Uterus (tissue), 2 donors: ENCODE results near the gene PPP1R14D.

Experiments used
- CTCF ChIP-seq, 4 experiments: fragments of 200-600 bp in 2 of 4; fragments of 450-650 bp in 2 of 4; sonication (generic) in 2 of 4; IDR thresholded peaks; one replicate each; pipeline ENCODE4 v1.5.1; 2016 to 2019; ENCODE audit warnings: antibody characterized with exemption in 4 of 4, mild to moderate bottlenecking in 2 of 4, moderate library complexity in 1 of 4
- POLR2A ChIP-seq, 2 donors: fragments of 450-650 bp; IDR thresholded peaks; one replicate each; pipeline ENCODE4 v1.6.1; 2016; ENCODE audit warnings: antibody characterized with exemption in 2 of 2, mild to moderate bottlenecking in 1 of 2, moderate library complexity in 1 of 2

GRCh38 chr15:40807888-40808461 lies 20.5 kb downstream of the PPP1R14D start:
- TF ChIP-seq CTCF (IDR thresholded peaks at IDR 0.05) (no peak), POLR2A (IDR thresholded peaks at IDR 0.05) (no peak)
